WTC11 (cell line): ENCODE measurements around the gene ANAPC16. TPM values are rescaled to one million over a fixed set of nuclear protein-coding genes. Genes with fewer than 3 reads are reported as not detected.

Experiments used
- ATAC-seq: fragments of 200-7000 bp; cut with Tn5 transposase; 2 replicates; pipeline ENCODE4 v1.10.0; 2021; ENCODE audit warnings: mild to moderate bottlenecking, moderate library complexity
- CTCF ChIA-PET: fragments of 300-600 bp; sonication (Branson Sonifier 250); formaldehyde crosslinking; loops from one replicate; lab custom pipeline; 2021; ENCODE audit warnings: antibody characterized with exemption; lab: Charles Lee
- POLR2A ChIA-PET: fragments of 350-600 bp; sonication (Branson Sonifier 250); formaldehyde crosslinking; loops from one replicate; lab custom pipeline; 2021; ENCODE audit warnings: antibody characterized with exemption; lab: Charles Lee
- DNase-seq: peaks from one replicate; pipeline ENCODE4 v3.0.0; 2021; ENCODE audit warnings: low spot score
- H3K27ac Mint-ChIP-seq: 2 replicates; pipeline ENCODE4 v1.8.0; 2021; ENCODE audit warnings: mixed read lengths
- H3K27me3 Mint-ChIP-seq: 2 replicates; pipeline ENCODE4 v1.8.0; 2021; ENCODE audit warnings: low read depth, mild to moderate bottlenecking, moderate library complexity, mixed read lengths
- H3K36me3 Mint-ChIP-seq: 2 replicates; pipeline ENCODE4 v1.8.0; 2021; ENCODE audit warnings: mixed read lengths
- H3K4me1 Mint-ChIP-seq: 2 replicates; pipeline ENCODE4 v1.8.0; 2022; ENCODE audit warnings: mixed read lengths
- H3K4me3 Mint-ChIP-seq: 2 replicates; pipeline ENCODE4 v1.8.0; 2021; ENCODE audit warnings: mild to moderate bottlenecking, moderate library complexity, mixed read lengths
- H3K9me3 Mint-ChIP-seq: 2 replicates; pipeline ENCODE4 v1.8.0; 2021; ENCODE audit warnings: mixed read lengths
- AR ChIP-seq: fragments of 250-450 bp; sonication (Bioruptor Pico); IDR thresholded peaks from 2 replicates; pipeline ENCODE4 v1.9.0; 2021; ENCODE audit warnings: mild to moderate bottlenecking
- ATF3 ChIP-seq: sonication (generic); formaldehyde crosslinking; conservative IDR thresholded peaks from 2 replicates; pipeline ENCODE4 v1.8.1; 2022; ENCODE audit warnings: mild to moderate bottlenecking, missing genetic modification reagents
- CBFB ChIP-seq: sonication (generic); formaldehyde crosslinking; IDR thresholded peaks from 2 replicates; pipeline ENCODE4 v1.8.1; 2022; ENCODE audit warnings: mild to moderate bottlenecking, low read depth, missing genetic modification reagents
- CDX4 ChIP-seq: fragments of 250-450 bp; sonication (Bioruptor Pico); IDR thresholded peaks from 2 replicates; pipeline ENCODE4 v1.9.0; 2021; ENCODE audit warnings: moderate library complexity, mild to moderate bottlenecking, inconsistent platforms, borderline replicate concordance
- CREB1 ChIP-seq: sonication (generic); formaldehyde crosslinking; IDR thresholded peaks from 2 replicates; pipeline ENCODE4 v1.8.0; 2023; ENCODE audit warnings: mild to moderate bottlenecking, missing genetic modification reagents
- E2F1 ChIP-seq: sonication (generic); formaldehyde crosslinking; IDR thresholded peaks from 2 replicates; pipeline ENCODE4 v1.8.0; 2022; ENCODE audit warnings: mild to moderate bottlenecking, missing genetic modification reagents
- E2F4 ChIP-seq: sonication (generic); formaldehyde crosslinking; IDR thresholded peaks from 2 replicates; pipeline ENCODE4 v1.8.1; 2022; ENCODE audit warnings: low read depth, mild to moderate bottlenecking, moderate library complexity, missing genetic modification reagents, borderline replicate concordance
- E2F5 ChIP-seq: sonication (generic); formaldehyde crosslinking; IDR thresholded peaks from 2 replicates; pipeline ENCODE4 v1.8.1; 2022; ENCODE audit warnings: mild to moderate bottlenecking, moderate library complexity, missing genetic modification reagents
- IRF2 ChIP-seq: sonication (generic); formaldehyde crosslinking; IDR thresholded peaks from 2 replicates; pipeline ENCODE4 v1.8.0; 2022; ENCODE audit warnings: low read depth, missing genetic modification reagents, borderline replicate concordance
- MXD4 ChIP-seq: fragments of 250-450 bp; sonication (Bioruptor Pico); IDR thresholded peaks from 2 replicates; pipeline ENCODE4 v1.8.0; 2021; ENCODE audit warnings: mild to moderate bottlenecking, moderate library complexity, borderline replicate concordance
- NFYB ChIP-seq: sonication (generic); formaldehyde crosslinking; conservative IDR thresholded peaks from 2 replicates; pipeline ENCODE4 v1.8.0; 2022; ENCODE audit warnings: low read depth, missing genetic modification reagents
- SOX15 ChIP-seq: fragments of 250-450 bp; sonication (Bioruptor Pico); IDR thresholded peaks from 2 replicates; pipeline ENCODE4 v1.9.0; 2021; ENCODE audit warnings: mild to moderate bottlenecking
- TP53 ChIP-seq: sonication (generic); formaldehyde crosslinking; IDR thresholded peaks from 2 replicates; pipeline ENCODE4 v1.8.1; 2023; ENCODE audit warnings: mild to moderate bottlenecking, missing genetic modification reagents
- USF2 ChIP-seq: sonication (generic); formaldehyde crosslinking; IDR thresholded peaks from 2 replicates; pipeline ENCODE4 v1.8.1; 2023; ENCODE audit warnings: mild to moderate bottlenecking, missing genetic modification reagents, moderate library complexity
- ZBTB43 ChIP-seq: sonication (generic); formaldehyde crosslinking; IDR thresholded peaks from 2 replicates; pipeline ENCODE4 v1.8.1; 2023; ENCODE audit warnings: mild to moderate bottlenecking, missing genetic modification reagents
- ZMAT4 ChIP-seq: fragments of 250-450 bp; sonication (Bioruptor Pico); IDR thresholded peaks from 2 replicates; pipeline ENCODE4 v1.9.0; 2021; ENCODE audit warnings: mild to moderate bottlenecking
- ZNF138 ChIP-seq: sonication (generic); formaldehyde crosslinking; conservative IDR thresholded peaks from 2 replicates; pipeline ENCODE4 v1.8.1; 2022; ENCODE audit warnings: mild to moderate bottlenecking, moderate library complexity, missing genetic modification reagents
- ZNF263 ChIP-seq: sonication (generic); formaldehyde crosslinking; IDR thresholded peaks from 2 replicates; pipeline ENCODE4 v1.8.1; 2022; ENCODE audit warnings: low read depth, mild to moderate bottlenecking, moderate library complexity, missing genetic modification reagents
- ZNF423 ChIP-seq: fragments of 250-450 bp; sonication (Bioruptor Pico); IDR thresholded peaks from 2 replicates; pipeline ENCODE4 v2.1.2; 2022; ENCODE audit warnings: mild to moderate bottlenecking, moderate library complexity
- ZSCAN18 ChIP-seq: fragments of 250-450 bp; sonication (Bioruptor Pico); IDR thresholded peaks from 2 replicates; pipeline ENCODE4 v2.1.2; 2022; ENCODE audit warnings: mild to moderate bottlenecking, moderate library complexity
- total RNA-seq: library from RNA; stranded (reverse); gene quantifications from 3 replicates; pipeline ENCODE4 v1.2.3, GENCODE V29; 2021

ANAPC16 gene
- total RNA-seq, 1 experiment from 2014 or later, result 52.3 TPM

GRCh38 chr10:72226418-72227027, 10.7 kb downstream of the ANAPC16 start (continued):
- TF ChIP-seq AR (CRISPR knock-in tag), result no peak
- TF ChIP-seq ZNF138 (CRISPR knock-in tag), result no peak
- TF ChIP-seq ZSCAN18 (CRISPR knock-in tag), result no peak
- TF ChIP-seq TP53 (CRISPR knock-in tag), result no peak
- no peak for TF ChIP-seq ZNF423 (CRISPR knock-in tag)
- TF ChIP-seq USF2, result no peak

GRCh38 chr10:72227826-72228225, 12.0 kb downstream of the ANAPC16 start:
- no peak overlapping the region for H3K4me3 Mint-ChIP-seq
- H3K36me3 Mint-ChIP-seq, result peaks cover 22% of the 10 kb centered on the region
- no peak for ATAC-seq
- TF ChIP-seq ZBTB43 (CRISPR knock-in tag) (no peak), SOX15 (CRISPR knock-in tag) (no peak), TP53 (CRISPR knock-in tag) (no peak)
- TF ChIP-seq, all 79 proteins: peak for 0
- peaks cover 15% of the 10 kb centered on the region for H3K4me1 Mint-ChIP-seq
- CTCF ChIA-PET, result interaction anchor here (0.7 kb wide), 1 partner anchor 100 kb away, joined by 3 read pairs; no protein-coding TSS in a partner anchor
- no peaks in the 10 kb centered on the region for H3K9me3 Mint-ChIP-seq
- H3K27ac Mint-ChIP-seq, result no peak overlapping the region
- POLR2A ChIA-PET, result interaction anchor here (0.7 to 1.2 kb wide), 2 partner anchors 9 to 46 kb away, joined by 4 to 5 read pairs; partner anchors contain the start of gene DDIT4
- no peak for DNase-seq
- no peaks in the 10 kb centered on the region for H3K27me3 Mint-ChIP-seq

GRCh38 chr10:72228318-72228751, 12.5 kb downstream of the ANAPC16 start:
- TF ChIP-seq ATF3 (CRISPR knock-in tag), result no peak
- TF ChIP-seq E2F1 (CRISPR knock-in tag), result no peak
- TF ChIP-seq CREB1 (CRISPR knock-in tag), result no peak
- TF ChIP-seq E2F5 (CRISPR knock-in tag), result no peak
- TF ChIP-seq TP53 (CRISPR knock-in tag), result no peak
- no peak for TF ChIP-seq CDX4
- TF ChIP-seq IRF2 (CRISPR knock-in tag), result no peak
- no peak for TF ChIP-seq ZMAT4
- no peak for TF ChIP-seq CBFB (CRISPR knock-in tag)
- TF ChIP-seq MXD4 (CRISPR knock-in tag), result no peak
- TF ChIP-seq ZNF263 (CRISPR knock-in tag), result no peak
- no peak for TF ChIP-seq NFYB (CRISPR knock-in tag)
- no peak for TF ChIP-seq E2F4 (CRISPR knock-in tag)
- Mint-ChIP-seq H3K4me3 (no peak overlapping the region), H3K27me3 (no peaks in the 10 kb centered on the region), H3K36me3 (peaks cover 27% of the 10 kb centered on the region), H3K4me1 (peaks cover 15% of the 10 kb centered on the region), H3K9me3 (no peaks in the 10 kb centered on the region), H3K27ac (0 out of 2 replicates have a peak overlapping the region, but pooled peaks have one; percentile 45)
- POLR2A ChIA-PET, result interaction anchor here (0.6 to 1.5 kb wide), 4 partner anchors 9 to 693 kb away, joined by 4 to 5 read pairs (median 4); partner anchors contain the start of gene DDIT4
- DNase-seq, result no peak
- CTCF ChIA-PET, result no interaction called here
- no peak for ATAC-seq
